Activated CD8-positive, alpha-beta T cell treated with anti-CD3 and anti-CD28 coated beads for 36 hours (primary cell): ENCODE measurements around the gene USE1. TPM values are rescaled to one million over a fixed set of nuclear protein-coding genes. Genes with fewer than 3 reads are reported as not detected.

Experiments
- ATAC-seq: fragments of 200-7000 bp; cut with Tn5 transposase; one replicate; pipeline ENCODE4 v1.10.0; 2021; ENCODE audit warnings: mild to moderate bottlenecking, moderate library complexity
- CTCF ChIA-PET: fragments of 350-600 bp; sonication (Branson Sonifier 250); formaldehyde crosslinking; loops from one replicate; lab custom pipeline; 2021; ENCODE audit warnings: antibody characterized with exemption; lab: Charles Lee
- POLR2A ChIA-PET: fragments of 350-600 bp; sonication (Branson Sonifier 250); formaldehyde crosslinking; loops from one replicate; lab custom pipeline; 2021; ENCODE audit warnings: antibody characterized with exemption; lab: Charles Lee
- DNase-seq: peaks from one replicate; pipeline ENCODE4 v3.0.0-alpha.2; 2020
- H3K27ac Mint-ChIP-seq: one replicate; pipeline ENCODE4 v1.8.0; 2021; ENCODE audit warnings: mild to moderate bottlenecking, mixed read lengths
- H3K27me3 Mint-ChIP-seq: one replicate; pipeline ENCODE4 v1.8.0; 2021; ENCODE audit warnings: mixed read lengths
- H3K36me3 Mint-ChIP-seq: one replicate; pipeline ENCODE4 v1.8.0; 2021; ENCODE audit warnings: low read depth, mixed read lengths
- H3K4me1 Mint-ChIP-seq: one replicate; pipeline ENCODE4 v1.8.0; 2021; ENCODE audit warnings: low read depth, mixed read lengths
- H3K4me3 Mint-ChIP-seq: one replicate; pipeline ENCODE4 v1.8.0; 2021; ENCODE audit warnings: mild to moderate bottlenecking, moderate library complexity, mixed read lengths
- H3K9me3 Mint-ChIP-seq: one replicate; pipeline ENCODE4 v1.8.0; 2021; ENCODE audit warnings: mixed read lengths
- CTCF ChIP-seq: fragments of 200-600 bp; IDR thresholded peaks from one replicate; pipeline ENCODE4 v1.8.0; 2022; ENCODE audit warnings: antibody characterized with exemption, mild to moderate bottlenecking
- intact Hi-C: fragments of 100-400 bp; cut with micrococcal nuclease; formaldehyde crosslinking; loops from one replicate; pipeline ENCODE4 v1.10.0; 2022
- total RNA-seq, 2 experiments: library from RNA; stranded (reverse); gene quantifications; one replicate each; pipeline ENCODE4 v1.2.3, GENCODE V29; 2021

USE1 gene
- total RNA-seq, 2 experiments from 2014 or later = 26.5 to 27.1 TPM

- peaks cover 7% of the 10 kb centered on the region for H3K27me3 Mint-ChIP-seq
- POLR2A ChIA-PET = no interaction called here
- CTCF ChIA-PET = no interaction called here
- peaks cover 9% of the 10 kb centered on the region for H3K4me1 Mint-ChIP-seq
- ATAC-seq = peak; percentile 35
- H3K27ac Mint-ChIP-seq = peak within 1 kb of the TSS; percentile 64
- intact Hi-C loops = no loop called here
- no peak for TF ChIP-seq CTCF
- H3K4me3 Mint-ChIP-seq = peak within 1 kb of the TSS; percentile 79
- no peak for DNase-seq
- no peaks in the 10 kb centered on the region for H3K36me3 Mint-ChIP-seq
- no peaks in the 10 kb centered on the region for H3K9me3 Mint-ChIP-seq
Observed at GRCh38 chr19:17245535-17245984, 30.4 kb downstream of the USE1 start, which contains the start of gene NR2F6. TSS of gene NR2F6 (minus strand) at chr19:17245919. CDS start at chr19:17245220, 699 bp downstream.

- no peak for ATAC-seq
- no peak for DNase-seq
- CTCF ChIA-PET = no interaction called here
- intact Hi-C loops = no loop called here
- POLR2A ChIA-PET = interaction anchor here (1.0 kb wide), 1 partner anchor 11 kb away, joined by 4 read pairs; no protein-coding TSS in a partner anchor
- Mint-ChIP-seq H3K4me3 (peak overlapping the region; percentile 79), H3K9me3 (no peaks in the 10 kb centered on the region), H3K27me3 (peaks cover 7% of the 10 kb centered on the region), H3K27ac (peak overlapping the region; percentile 47), H3K4me1 (peaks cover 9% of the 10 kb centered on the region), H3K36me3 (no peaks in the 10 kb centered on the region)
- no peak for TF ChIP-seq CTCF
Observed at GRCh38 chr19:17246681-17247425, 31.7 kb downstream of the USE1 start.

GRCh38 chr19:17248011-17248776, 33.0 kb downstream of the USE1 start:
- Mint-ChIP-seq H3K36me3 (no peaks in the 10 kb centered on the region), H3K4me3 (no peak overlapping the region), H3K9me3 (no peaks in the 10 kb centered on the region), H3K4me1 (peaks cover 9% of the 10 kb centered on the region), H3K27me3 (peaks cover 7% of the 10 kb centered on the region), H3K27ac (no peak overlapping the region)
- POLR2A ChIA-PET = interaction anchor here (0.9 kb wide), 1 partner anchor 43 kb away, joined by 3 read pairs; no protein-coding TSS in a partner anchor
- no peak for TF ChIP-seq CTCF
- intact Hi-C loops = no loop called here
- DNase-seq = no peak
- no peak for ATAC-seq
- CTCF ChIA-PET = interaction anchor here (2.6 kb wide), 1 partner anchor 12 kb away, joined by 17 read pairs; no protein-coding TSS in a partner anchor

GRCh38 chr19:17249887-17250548, 34.9 kb downstream of the USE1 start:
- no peak overlapping the region for H3K4me3 Mint-ChIP-seq
- peaks cover 7% of the 10 kb centered on the region for H3K27me3 Mint-ChIP-seq
- POLR2A ChIA-PET = no interaction called here
- no peak for TF ChIP-seq CTCF
- no peak for DNase-seq
- no peak overlapping the region for H3K27ac Mint-ChIP-seq
- no peak for ATAC-seq
- H3K36me3 Mint-ChIP-seq = no peaks in the 10 kb centered on the region
- H3K4me1 Mint-ChIP-seq = peaks cover 9% of the 10 kb centered on the region
- intact Hi-C loops = no loop called here
- no peaks in the 10 kb centered on the region for H3K9me3 Mint-ChIP-seq
- CTCF ChIA-PET = interaction anchor here (0.9 to 2.6 kb wide), 3 partner anchors 11 to 14 kb away, joined by 3 to 17 read pairs (median 7); no protein-coding TSS in a partner anchor
